K562 (cell line): ENCODE measurements around the gene FGF1. TPM values are rescaled to one million over a fixed set of nuclear protein-coding genes. Genes with fewer than 3 reads are reported as not detected.

Experiments used
- ATAC-seq: fragments of 200-7000 bp; cut with Tn5 transposase; 3 replicates; pipeline ENCODE4 v1.9.1; 2020; ENCODE audit warnings: moderate library complexity
- BruUV-seq: library from RNA; stranded (reverse); fragments of 400-500 nt; replicated peaks from 2 replicates; lab custom pipeline; 2021; lab: Mats Ljungman, UMichigan
- CTCF ChIA-PET: fragments of 300-600 bp; formaldehyde crosslinking; extraction: SDS; loops from one replicate; lab custom pipeline; 2021; ENCODE audit warnings: low intra/inter-chr PET ratio; lab: Yijun Ruan, JAX
- POLR2A ChIA-PET: fragments of 300-600, 350-650 bp; sonication (Branson Sonifier 250); formaldehyde crosslinking; extraction: SDS; loops from one replicate; lab custom pipeline; 2021; ENCODE audit warnings: antibody characterized with exemption, inconsistent platforms; lab: Yijun Ruan, JAX
- DNase-seq, 4 experiments: peaks; one replicate each; pipeline versions ENCODE4 v3.0.0 to v3.0.0-alpha.2; 2011 to 2018; ENCODE audit warnings: low spot score in 3 of 4, mixed read lengths in 3 of 4; ENCODE audit errors: extremely low read depth in 1 of 4
- FAIRE-seq: peaks from 2 replicates; lab custom pipeline; 2011; peaks lifted over from hg19 to GRCh38; lab: Jason Lieb, UNC
- H2AFZ ChIP-seq: 2 replicates; pipeline ENCODE4 v1.6.0; 2011; ENCODE audit warnings: low read depth, low read length, control low read depth, inconsistent platforms
- H3K27ac ChIP-seq: fragments of 200-600 bp; 3 replicates; pipeline ENCODE4 v1.8.0; 2011; ENCODE audit warnings: low read depth, mild to moderate bottlenecking, control low read depth, inconsistent platforms, low read length, moderate library complexity, mixed read lengths; ENCODE audit errors: extremely low read depth
- H3K27me3 ChIP-seq, 2 experiments: fragments of 300-600 bp in 1 of 2; 2 replicates in 1 of 2; 3 replicates in 1 of 2; pipeline versions ENCODE4 v1.6.0 to v1.8.0; 2011; ENCODE audit warnings: inconsistent platforms in 2 of 2, low read length in 2 of 2, mild to moderate bottlenecking in 1 of 2, mixed read lengths in 1 of 2, moderate library complexity in 1 of 2; ENCODE audit not compliant: control insufficient read depth in 2 of 2, insufficient read depth in 2 of 2
- H3K36me3 ChIP-seq: fragments of 300-600 bp; 3 replicates; pipeline ENCODE4 v1.8.0; 2011; ENCODE audit warnings: mild to moderate bottlenecking, low read length, inconsistent platforms; ENCODE audit not compliant: control insufficient read depth, insufficient read depth
- H3K4me1 ChIP-seq, 2 experiments: fragments of 200-600 bp in 1 of 2; replicated peaks in 1 of 2; 2 replicates in 1 of 2; 3 replicates in 1 of 2; pipeline versions ENCODE4 v1.5.1 to v1.8.0; 2011; ENCODE audit warnings: inconsistent platforms in 2 of 2, low read length in 2 of 2, mild to moderate bottlenecking in 1 of 2, mixed read lengths in 1 of 2, moderate library complexity in 1 of 2; ENCODE audit not compliant: control insufficient read depth in 2 of 2, insufficient read depth in 2 of 2
- H3K4me2 ChIP-seq: 2 replicates; pipeline ENCODE4 v1.6.1; 2011; ENCODE audit warnings: low read length, control low read depth, inconsistent platforms, mixed read lengths; ENCODE audit not compliant: insufficient read depth
- H3K4me3 ChIP-seq: fragments of 200-600 bp; sonication (generic), shearing (Covaris generic); 2 replicates; pipeline ENCODE4 v1.5.1; 2016; ENCODE audit warnings: control low read depth, inconsistent platforms
- H3K79me2 ChIP-seq: fragments of 200-600 bp; 3 replicates; pipeline ENCODE4 v1.8.0; 2011; ENCODE audit warnings: low read length, inconsistent platforms; ENCODE audit not compliant: control insufficient read depth, insufficient read depth
- H3K9ac ChIP-seq, 2 experiments: 2 replicates each; pipeline versions ENCODE4 v1.6.0 to v1.6.1; 2011; ENCODE audit warnings: low read depth in 2 of 2, low read length in 2 of 2, control low read depth in 1 of 2, inconsistent platforms in 1 of 2, mild to moderate bottlenecking in 1 of 2, mixed read lengths in 1 of 2; ENCODE audit not compliant: insufficient read depth in 1 of 2
- H3K9me1 ChIP-seq: one replicate; pipeline ENCODE4 v1.6.0; 2011; ENCODE audit warnings: inconsistent platforms, mild to moderate bottlenecking, low read length, moderate library complexity; ENCODE audit not compliant: control insufficient read depth, insufficient read depth
- H3K9me3 ChIP-seq: replicated peaks from 2 replicates; pipeline ENCODE4 v1.5.1; 2011; ENCODE audit warnings: low read depth, low read length, inconsistent platforms; ENCODE audit not compliant: control insufficient read depth, insufficient read depth
- H4K20me1 ChIP-seq: replicated peaks from 2 replicates; pipeline ENCODE4 v1.6.1; 2011; ENCODE audit warnings: low read length, inconsistent platforms, mixed read lengths; ENCODE audit not compliant: control insufficient read depth, insufficient read depth
- HNRNPUL1 ChIP-seq: fragments of 200-400 bp; formaldehyde crosslinking; IDR thresholded peaks from 2 replicates; pipeline ENCODE4 v1.6.1; 2017; ENCODE audit warnings: low read length
- NR2C2 ChIP-seq, 2 experiments: fragments of 200-800 bp in 1 of 2; sonication (Bioruptor generic) in 1 of 2; sonication (generic) in 1 of 2; formaldehyde crosslinking in 1 of 2; IDR thresholded peaks; 2 replicates each; pipeline versions ENCODE4 v1.6.1 to v1.8.0; 2016 to 2022; ENCODE audit warnings: mild to moderate bottlenecking in 1 of 2, missing compliant biosample characterization in 1 of 2, missing genetic modification characterization in 1 of 2, missing genetic modification reagents in 1 of 2
- ZNF444 ChIP-seq: fragments of 250-450 bp; sonication (Bioruptor Pico); IDR thresholded peaks from 2 replicates; pipeline ENCODE4 v1.4.0; 2020; ENCODE audit warnings: mild to moderate bottlenecking, moderate library complexity
- ZNF507 ChIP-seq: conservative IDR thresholded peaks from 2 replicates; pipeline ENCODE4 v1.6.1; 2017; ENCODE audit warnings: missing genetic modification characterization, missing compliant biosample characterization
- WGBS: fragments of 100-300 bp; shearing (Covaris generic); methylation state at CpG from one replicate; pipeline ENCODE4 v1.1.6; 2016; ENCODE audit warnings: low coverage, mixed read lengths; ENCODE audit not compliant: insufficient coverage; ENCODE audit errors: missing lambda C conversion rate; 5-methylcytosine and 5-hydroxymethylcytosine counted together
- in situ Hi-C: fragments of 300-500 bp; cut with MboI; formaldehyde crosslinking; loops from 4 replicates; pipeline ENCODE4 v1.15.0; 2018; ENCODE audit warnings: inconsistent platforms, mixed read lengths
- intact Hi-C: fragments of 100-400 bp; cut with micrococcal nuclease; formaldehyde crosslinking; loops from 2 replicates; pipeline ENCODE4 v1.14.2; 2022
- polyA plus RNA-seq, 8 experiments: library from polyadenylated mRNA; depleted of rRNA in 4 of 8; stranded (reverse) in 5 of 8; unstranded in 3 of 8; fragments of >200 nt; fragmentation: Nextera tagmentation in 2 of 8; fragmentation: Illumina TruSeq in 1 of 8; extraction: Ambion mirVana in 2 of 8; extraction: Trizol in 1 of 8; gene quantifications; 2 replicates each; pipeline versions ENCODE4 v1.2.1 to v1.2.3, GENCODE V29; 2011 to 2014; ENCODE audit warnings: inconsistent platforms in 1 of 8, missing spikeins in 1 of 8
- total RNA-seq, 7 experiments: library from RNA; depleted of rRNA in 6 of 7; stranded (reverse); fragments of >200 nt in 6 of 7; fragmentation: Illumina TruSeq in 2 of 7; extraction: Trizol in 2 of 7; gene quantifications; 2 replicates each; pipeline versions ENCODE4 v1.2.1 to v1.2.3, GENCODE V29; 2011 to 2021; ENCODE audit warnings: low replicate concordance in 1 of 7

The FGF1 gene
- total and polyA plus RNA-seq, 9 of the 15 experiments (the other 6 are each of a cell fraction or from before 2014, with no cell fraction given): not detected

DNA sequence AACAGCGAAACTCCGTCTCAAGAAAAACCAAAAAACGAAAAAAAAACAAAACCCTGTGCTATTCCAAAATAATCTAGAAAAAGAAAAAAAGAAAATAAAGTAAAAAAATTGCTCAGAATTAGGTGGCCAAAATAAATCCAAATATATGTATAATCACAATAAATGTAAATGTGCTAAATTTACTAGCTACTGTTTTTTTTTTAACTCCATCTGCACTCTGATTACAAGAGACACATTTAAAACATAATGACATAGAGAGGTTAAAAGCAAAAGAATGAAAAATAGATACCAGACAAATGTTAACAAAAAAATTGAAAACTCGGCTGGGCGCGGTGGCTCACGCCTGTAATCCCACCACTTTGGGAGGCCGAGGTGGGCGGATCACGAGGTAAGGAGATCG is 66.1 kb downstream of the FGF1 start:
- CTCF ChIA-PET: no interaction called here
- Histone ChIP-seq H3K36me3 (no peaks in the 10 kb centered on the region), H3K9me1 (no peaks in the 10 kb centered on the region), H3K27me3 (peaks cover 0 to 11% of the 10 kb centered on the region in 2 experiments; a peak in 2 of 5 replicates), H3K27ac (no peak overlapping the region), H3K4me3 (no peak overlapping the region), H3K9ac (no peak overlapping the region), H2AFZ (no peak overlapping the region), H3K4me2 (no peak overlapping the region), H3K4me1 (no peaks in the 10 kb centered on the region), H3K79me2 (no peaks in the 10 kb centered on the region)
- no TSS peak for BruUV-seq
- in situ Hi-C loops: no loop called here
- POLR2A ChIA-PET: no interaction called here
- no peak for FAIRE-seq
- WGBS: 10% methylated on average over 11 of the region's 11 CpGs
- TF ChIP-seq ZNF444 (CRISPR knock-in tag) (no peak), ZNF507 (tag) (peak; percentile 91)
- TF ChIP-seq, all 486 proteins: peak for 1
- DNase-seq (no peak), ATAC-seq (no peak)
- H3K9me3 ChIP-seq: no peaks in the 10 kb centered on the region
- no peaks in the 10 kb centered on the region for H4K20me1 ChIP-seq
- intact Hi-C loops: no loop called here

DNA sequence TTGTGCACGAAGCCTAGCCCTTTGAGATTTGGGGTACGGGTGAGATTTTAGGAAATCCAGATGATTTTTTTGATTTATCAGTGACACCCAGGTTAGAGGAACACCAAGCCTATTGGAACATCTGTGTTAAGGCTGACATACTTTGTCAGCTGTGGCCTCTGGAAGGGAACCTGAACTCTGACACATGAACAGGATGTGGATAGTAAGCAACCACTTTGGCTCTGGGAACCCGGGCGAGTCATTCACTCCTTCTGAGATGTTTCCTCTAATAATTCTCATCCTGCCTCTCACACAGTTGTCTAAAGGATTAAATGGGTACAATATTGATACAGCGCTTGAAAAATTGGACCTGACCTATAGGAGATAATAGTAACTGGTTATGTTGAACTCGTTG is 67.8 kb downstream of the FGF1 start:
- ChIA-PET CTCF (no interaction called here), POLR2A (interaction anchor here (0.6 to 1.0 kb wide), 2 partner anchors 18 to 384 kb away, joined by 3 read pairs; no protein-coding TSS in a partner anchor)
- ATAC-seq (no peak), FAIRE-seq (no peak), DNase-seq (no peak)
- peaks cover 0 to 26% of the 10 kb centered on the region in 2 experiments; a peak in 2 of 5 replicates for H3K27me3 ChIP-seq
- H3K9me3 ChIP-seq: no peaks in the 10 kb centered on the region
- no peaks in the 10 kb centered on the region for H4K20me1 ChIP-seq
- no peaks in the 10 kb centered on the region for H3K9me1 ChIP-seq
- no peaks in the 10 kb centered on the region for H3K36me3 ChIP-seq
- H3K79me2 ChIP-seq: no peaks in the 10 kb centered on the region
- H3K9ac ChIP-seq: no peak overlapping the region
- intact Hi-C loops: no loop called here
- H3K4me2 ChIP-seq: no peak overlapping the region
- 5% methylated on average over 6 of the region's 6 CpGs for WGBS
- TF ChIP-seq HNRNPUL1 (no peak), NR2C2 (CRISPR knock-in tag; IDR thresholded peaks at IDR 0.05) (no peak), NR2C2 (tag; IDR thresholded peaks at IDR 0.05) (peak; percentile 50; the same call in 1 of the 2 replicates)
- BruUV-seq: no TSS peak
- in situ Hi-C loops: no loop called here
- H3K4me1 ChIP-seq: no peaks in the 10 kb centered on the region
- no peak overlapping the region for H3K27ac ChIP-seq
- H2AFZ ChIP-seq: no peak overlapping the region
- no peak overlapping the region for H3K4me3 ChIP-seq
